Endothelial cell of umbilical vein (primary cell): ENCODE data around the gene FARP2. TPM values are rescaled to one million over a fixed set of nuclear protein-coding genes. Genes with fewer than 3 reads are reported as not detected.

Experiments
- BruUV-seq: library from RNA; stranded (reverse); fragments of 400-500 nt; replicated peaks from 2 replicates; lab custom pipeline; 2021; lab: Mats Ljungman, UMichigan
- CTCF ChIA-PET: fragments of 300-600, 350-600 bp; sonication (Branson Sonifier 250); formaldehyde crosslinking; loops from one replicate; lab custom pipeline; 2021; ENCODE audit warnings: antibody characterized with exemption, inconsistent platforms; lab: Charles Lee
- POLR2A ChIA-PET: fragments of 300-600, 350-600 bp; sonication (Branson Sonifier 250); formaldehyde crosslinking; loops from one replicate; lab custom pipeline; 2021; ENCODE audit warnings: antibody characterized with exemption, inconsistent platforms; lab: Charles Lee
- DNase-seq: peaks from one replicate; pipeline ENCODE4 v3.0.0-alpha.2; 2011; ENCODE audit warnings: low read depth, low spot score
- FAIRE-seq: peaks from 2 replicates; lab custom pipeline; 2011; peaks lifted over from hg19 to GRCh38; lab: Jason Lieb, UNC
- H2AFZ ChIP-seq: 2 replicates; pipeline ENCODE4 v1.6.0; 2012; ENCODE audit warnings: low read depth, low read length, control low read depth, inconsistent platforms
- H3K27ac ChIP-seq: 2 replicates; pipeline ENCODE4 v1.5.1; 2011; ENCODE audit warnings: low read depth, mild to moderate bottlenecking, control low read depth, low read length, moderate library complexity; ENCODE audit not compliant: insufficient read depth
- H3K27me3 ChIP-seq, 2 experiments: 2 replicates each; pipeline versions ENCODE4 v1.6.0 to v1.6.1; 2011; ENCODE audit warnings: low read length in 2 of 2, mixed read lengths in 1 of 2; ENCODE audit not compliant: control insufficient read depth in 2 of 2, insufficient read depth in 2 of 2
- H3K36me3 ChIP-seq, 2 experiments: 2 replicates in 1 of 2; 3 replicates in 1 of 2; pipeline ENCODE4 v1.5.1; 2011; ENCODE audit warnings: low read length in 2 of 2, mild to moderate bottlenecking in 1 of 2, moderate library complexity in 1 of 2; ENCODE audit not compliant: control insufficient read depth in 2 of 2, insufficient read depth in 2 of 2; ENCODE audit errors: extremely low read depth in 1 of 2
- H3K4me1 ChIP-seq: 3 replicates; pipeline ENCODE4 v1.5.1; 2011; ENCODE audit warnings: mild to moderate bottlenecking, low read length; ENCODE audit not compliant: control insufficient read depth, insufficient read depth; ENCODE audit errors: extremely low read depth
- H3K4me2 ChIP-seq: 2 replicates; pipeline ENCODE4 v1.6.1; 2011; ENCODE audit warnings: low read length, control low read depth, mixed read lengths; ENCODE audit not compliant: insufficient read depth
- H3K4me3 ChIP-seq, 3 experiments: fragments of 200-600 bp in 1 of 3; sonication (generic), shearing (Covaris generic) in 1 of 3; replicated peaks in 1 of 3; 2 replicates each; pipeline ENCODE4 v1.5.1; 2011 to 2016; ENCODE audit warnings: control low read depth in 3 of 3, low read length in 3 of 3, mild to moderate bottlenecking in 2 of 3, inconsistent platforms in 1 of 3, low read depth in 1 of 3, moderate library complexity in 1 of 3; ENCODE audit not compliant: insufficient read depth in 1 of 3
- H3K79me2 ChIP-seq: 2 replicates; pipeline ENCODE4 v1.6.0; 2012; ENCODE audit warnings: low read length, inconsistent platforms; ENCODE audit not compliant: control insufficient read depth, insufficient read depth
- H3K9ac ChIP-seq: replicated peaks from 2 replicates; pipeline ENCODE3; 2011; ENCODE audit warnings: low read length, control low read depth; ENCODE audit not compliant: insufficient read depth; ENCODE audit errors: extremely low read depth
- H3K9me1 ChIP-seq: replicated peaks from 3 replicates; pipeline ENCODE4 v1.6.0; 2011; ENCODE audit warnings: mild to moderate bottlenecking, low read length; ENCODE audit not compliant: control insufficient read depth, insufficient read depth; ENCODE audit errors: extremely low read depth
- H3K9me3 ChIP-seq: replicated peaks from 2 replicates; pipeline ENCODE4 v1.5.1; 2012; ENCODE audit warnings: low read length, inconsistent platforms; ENCODE audit not compliant: control insufficient read depth, insufficient read depth
- H4K20me1 ChIP-seq: replicated peaks from 2 replicates; pipeline ENCODE3; 2011; ENCODE audit warnings: mild to moderate bottlenecking, low read length; ENCODE audit not compliant: control insufficient read depth, insufficient read depth; ENCODE audit errors: extremely low read depth
- EZH2 ChIP-seq: IDR thresholded peaks from 2 replicates; pipeline ENCODE4 v1.6.1; 2012; ENCODE audit warnings: borderline replicate concordance, low read depth, mild to moderate bottlenecking, moderate library complexity, low read length, inconsistent platforms; ENCODE audit not compliant: severe bottlenecking
- FOS ChIP-seq: IDR thresholded peaks from 2 replicates; pipeline ENCODE4 v1.6.1; 2011; ENCODE audit warnings: mild to moderate bottlenecking, low read length, moderate library complexity, borderline replicate concordance; ENCODE audit not compliant: insufficient read depth
- GATA2 ChIP-seq: IDR thresholded peaks from 2 replicates; pipeline ENCODE4 v1.7.0; 2011; ENCODE audit warnings: low read depth, mild to moderate bottlenecking, moderate library complexity, mixed read lengths, low read length; ENCODE audit not compliant: insufficient read length, insufficient read depth
- JUN ChIP-seq: IDR thresholded peaks from 2 replicates; pipeline ENCODE4 v1.6.1; 2011; ENCODE audit warnings: borderline replicate concordance, low read depth; ENCODE audit not compliant: insufficient read length, insufficient read depth
- MYC ChIP-seq: IDR thresholded peaks from one replicate; pipeline ENCODE4 v1.6.1; 2011; ENCODE audit warnings: mild to moderate bottlenecking, low read depth, low read length
- POLR2A ChIP-seq: IDR thresholded peaks from 2 replicates; pipeline ENCODE4 v1.6.1; 2012; ENCODE audit warnings: low read depth, mild to moderate bottlenecking, control low read depth, low read length
- POLR2AphosphoS5 ChIP-seq: IDR thresholded peaks from 2 replicates; pipeline ENCODE4 v1.6.1; 2012; ENCODE audit warnings: low read depth, mild to moderate bottlenecking, control low read depth, low read length, moderate library complexity; ENCODE audit not compliant: insufficient read depth
- dilution Hi-C: fragments of 300-500 bp; cut with MboI; formaldehyde crosslinking; loops from one replicate; pipeline ENCODE4 v1.15.0; 2019; ENCODE audit warnings: low sequenced_read_pairs; ENCODE audit not compliant: extremely low pct_ligation_motif_present
- intact Hi-C: fragments of 100-400 bp; cut with micrococcal nuclease; formaldehyde crosslinking; loops from one replicate; pipeline ENCODE4 v1.10.0; 2022
- polyA plus RNA-seq, 4 experiments: library from polyadenylated mRNA; depleted of rRNA in 3 of 4; stranded (reverse) in 3 of 4; unstranded in 1 of 4; fragments of >200 nt; gene quantifications; 2 replicates each; pipeline versions ENCODE4 v1.2.1 to v1.2.3, GENCODE V29; 2011 to 2012; ENCODE audit warnings: missing spikeins in 1 of 4
- total RNA-seq: library from RNA; stranded (reverse); gene quantifications from 2 replicates; pipeline ENCODE4 v1.2.3, GENCODE V29; 2021
- TF ChIP-seq, protein P1 (sequence below): IDR thresholded peaks from 2 replicates; pipeline ENCODE4 v1.6.1; 2011; ENCODE audit not compliant: insufficient read depth, insufficient read length
- TF ChIP-seq, protein P2 (sequence below), 2 donors: IDR thresholded peaks; 1 replicate in 1 of 2; 2 replicates in 1 of 2; pipeline ENCODE4 v1.5.1; 2011; ENCODE audit warnings: low read length in 2 of 2, mild to moderate bottlenecking in 2 of 2, moderate library complexity in 2 of 2, control low read depth in 1 of 2, inconsistent platforms in 1 of 2, low read depth in 1 of 2; ENCODE audit not compliant: insufficient read depth in 1 of 2; ENCODE audit errors: extremely low read depth in 1 of 2

The FARP2 gene
- total and polyA plus RNA-seq, 2 donors (not counting 3 experiments of a cell fraction or from before 2014, with no cell fraction given), result 15.3 to 45.3 TPM

DNA sequence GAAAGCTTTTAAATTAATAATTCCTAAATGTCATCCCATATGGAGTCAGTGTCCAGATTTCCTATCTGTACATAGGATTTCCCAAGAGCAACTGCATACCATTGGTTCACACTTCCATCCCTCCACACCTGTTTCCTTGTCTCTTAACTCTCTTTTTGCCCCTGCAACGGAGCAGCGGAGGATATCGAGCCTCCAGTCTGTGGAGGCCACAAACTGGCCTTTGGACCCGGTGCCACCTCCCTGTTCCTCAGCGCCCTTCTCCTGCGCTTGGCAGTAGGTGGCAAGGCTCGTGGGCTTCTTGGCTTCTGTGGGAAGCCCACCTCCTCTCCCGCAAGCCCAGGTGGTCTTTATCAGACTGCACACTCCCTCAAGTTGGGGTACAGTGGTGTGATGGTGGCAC lies 176.1 kb downstream of the FARP2 start:
- dilution Hi-C loops, result no loop called here
- POLR2A ChIA-PET, result no interaction called here
- CTCF ChIA-PET, result interaction anchor here (1.2 kb wide), 1 partner anchor 16 kb away, joined by 3 read pairs; no protein-coding TSS in a partner anchor

More for the DNA sequence above, 176.1 kb downstream of the FARP2 start:
- H3K4me1 ChIP-seq, result no peaks in the 10 kb centered on the region
- H3K9ac ChIP-seq, result no peak overlapping the region
- no peak for DNase-seq
- no peaks in the 10 kb centered on the region for H3K36me3 ChIP-seq
- no peak overlapping the region for H3K27ac ChIP-seq
- H3K27me3 ChIP-seq, result peaks cover 4 to 5% of the 10 kb centered on the region in 2 experiments
- no peak overlapping the region for H3K4me2 ChIP-seq
- intact Hi-C loops, result no loop called here
- no TSS peak for BruUV-seq
- no peaks in the 10 kb centered on the region for H3K9me1 ChIP-seq
- H3K79me2 ChIP-seq, result no peaks in the 10 kb centered on the region
- H3K9me3 ChIP-seq, result no peaks in the 10 kb centered on the region
- no peak overlapping the region for H3K4me3 ChIP-seq
- no peak overlapping the region for H2AFZ ChIP-seq
- no peaks in the 10 kb centered on the region for H4K20me1 ChIP-seq
- no peak for TF ChIP-seq MYC
- no peak for TF ChIP-seq POLR2A
- TF ChIP-seq JUN, result no peak
- TF ChIP-seq GATA2, result no peak
- TF ChIP-seq, protein P1, sequence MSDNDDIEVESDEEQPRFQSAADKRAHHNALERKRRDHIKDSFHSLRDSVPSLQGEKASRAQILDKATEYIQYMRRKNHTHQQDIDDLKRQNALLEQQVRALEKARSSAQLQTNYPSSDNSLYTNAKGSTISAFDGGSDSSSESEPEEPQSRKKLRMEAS, result no peak
- TF ChIP-seq POLR2AphosphoS5, result no peak
- TF ChIP-seq, protein P2, sequence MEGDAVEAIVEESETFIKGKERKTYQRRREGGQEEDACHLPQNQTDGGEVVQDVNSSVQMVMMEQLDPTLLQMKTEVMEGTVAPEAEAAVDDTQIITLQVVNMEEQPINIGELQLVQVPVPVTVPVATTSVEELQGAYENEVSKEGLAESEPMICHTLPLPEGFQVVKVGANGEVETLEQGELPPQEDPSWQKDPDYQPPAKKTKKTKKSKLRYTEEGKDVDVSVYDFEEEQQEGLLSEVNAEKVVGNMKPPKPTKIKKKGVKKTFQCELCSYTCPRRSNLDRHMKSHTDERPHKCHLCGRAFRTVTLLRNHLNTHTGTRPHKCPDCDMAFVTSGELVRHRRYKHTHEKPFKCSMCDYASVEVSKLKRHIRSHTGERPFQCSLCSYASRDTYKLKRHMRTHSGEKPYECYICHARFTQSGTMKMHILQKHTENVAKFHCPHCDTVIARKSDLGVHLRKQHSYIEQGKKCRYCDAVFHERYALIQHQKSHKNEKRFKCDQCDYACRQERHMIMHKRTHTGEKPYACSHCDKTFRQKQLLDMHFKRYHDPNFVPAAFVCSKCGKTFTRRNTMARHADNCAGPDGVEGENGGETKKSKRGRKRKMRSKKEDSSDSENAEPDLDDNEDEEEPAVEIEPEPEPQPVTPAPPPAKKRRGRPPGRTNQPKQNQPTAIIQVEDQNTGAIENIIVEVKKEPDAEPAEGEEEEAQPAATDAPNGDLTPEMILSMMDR (IDR thresholded peaks at IDR 0.05; ENCODE audit: extremely low read depth in 1 of 2, insufficient read depth in 1 of 2, low read depth in 1 of 2, low read length in 2 of 2), result no peak
- no peak for TF ChIP-seq EZH2
- TF ChIP-seq FOS, result no peak
- FAIRE-seq, result no peak
